HEK293 (cell line): Measurements from ENCODE around the gene CDC42EP1.
"Not testable (repeated sequence)": the region's sequence is repeated elsewhere in the genome, so short reads cannot be mapped to it uniquely, and the experiment has no call there.

Source experiments
- CTCF ChIA-PET: fragments of 350-600 bp; formaldehyde crosslinking; extraction: SDS; loops from one replicate; lab custom pipeline; 2021; ENCODE audit warnings: antibody characterized with exemption; lab: Yijun Ruan, JAX
- POLR2A ChIA-PET: fragments of 300-600 bp; formaldehyde crosslinking; extraction: SDS; loops from one replicate; lab custom pipeline; 2020; ENCODE audit warnings: antibody characterized with exemption, inconsistent platforms; lab: Yijun Ruan, JAX
- H3K27ac ChIP-seq: fragments of 200-500 bp; sonication (Bioruptor generic); 2 replicates; pipeline ENCODE4 v1.5.1; 2014; ENCODE audit warnings: low read depth, low read length, control low read depth, inconsistent platforms; ENCODE audit errors: extremely low read depth
- H3K36me3 ChIP-seq, 2 experiments: fragments of 200-500 bp in 1 of 2; sonication (Bioruptor generic) in 1 of 2; 1 replicate in 1 of 2; 2 replicates in 1 of 2; pipeline ENCODE4 v1.5.1; 2014 to 2017; ENCODE audit warnings: inconsistent platforms in 2 of 2, low read length in 2 of 2; ENCODE audit not compliant: control insufficient read depth in 2 of 2, insufficient read depth in 1 of 2
- H3K4me1 ChIP-seq: fragments of 200-500 bp; sonication (Bioruptor generic); 2 replicates; pipeline ENCODE4 v1.5.1; 2014; ENCODE audit warnings: mild to moderate bottlenecking, low read length, inconsistent platforms; ENCODE audit not compliant: control insufficient read depth, insufficient read depth
- H3K4me3 ChIP-seq: 2 replicates; pipeline ENCODE4 v1.5.1; 2011; ENCODE audit warnings: low read depth, mild to moderate bottlenecking, control low read depth, low read length, moderate library complexity
- H3K9me3 ChIP-seq: fragments of 200-500 bp; sonication (Bioruptor generic); 2 replicates; pipeline ENCODE4 v1.5.1; 2014; ENCODE audit warnings: low read depth, low read length, inconsistent platforms; ENCODE audit not compliant: control insufficient read depth, insufficient read depth
- MEIS1 ChIP-seq: sonication (generic); formaldehyde crosslinking; IDR thresholded peaks from 2 replicates; pipeline ENCODE4 v1.8.1; 2022; ENCODE audit warnings: missing genetic modification reagents, mild to moderate bottlenecking, borderline replicate concordance
- PRDM10 ChIP-seq: fragments of 450-650 bp; formaldehyde crosslinking; IDR thresholded peaks from 2 replicates; pipeline ENCODE4 v1.5.1; 2016; ENCODE audit warnings: missing biosample characterization, missing genetic modification characterization
- SP7 ChIP-seq: fragments of 450-650 bp; formaldehyde crosslinking; IDR thresholded peaks from 2 replicates; pipeline ENCODE4 v1.5.1; 2016; ENCODE audit warnings: missing biosample characterization, missing genetic modification characterization
- TSHZ1 ChIP-seq: fragments of 450-650 bp; formaldehyde crosslinking; IDR thresholded peaks from 2 replicates; pipeline ENCODE4 v1.5.1; 2016; ENCODE audit warnings: missing biosample characterization, missing genetic modification characterization, borderline replicate concordance
- ZNF121 ChIP-seq: fragments of 450-650 bp; formaldehyde crosslinking; IDR thresholded peaks from 2 replicates; pipeline ENCODE4 v1.5.1; 2016; ENCODE audit warnings: missing biosample characterization, missing genetic modification characterization
- ZNF140 ChIP-seq: fragments of 450-650 bp; formaldehyde crosslinking; IDR thresholded peaks from 2 replicates; pipeline ENCODE4 v1.5.1; 2016; ENCODE audit warnings: missing biosample characterization, missing genetic modification characterization
- ZNF449 ChIP-seq: fragments of 450-650 bp; formaldehyde crosslinking; IDR thresholded peaks from 2 replicates; pipeline ENCODE4 v1.5.1; 2017; ENCODE audit warnings: missing biosample characterization, mild to moderate bottlenecking, missing genetic modification characterization, moderate library complexity
- ZNF488 ChIP-seq: fragments of 450-650 bp; formaldehyde crosslinking; IDR thresholded peaks from 2 replicates; pipeline ENCODE4 v1.5.1; 2016; ENCODE audit warnings: missing biosample characterization, missing genetic modification characterization
- ZNF549 ChIP-seq: fragments of 450-650 bp; IDR thresholded peaks from 2 replicates; pipeline ENCODE4 v1.5.1; 2018; ENCODE audit warnings: missing biosample characterization, missing genetic modification characterization, mild to moderate bottlenecking, inconsistent platforms, moderate library complexity
- ZNF580 ChIP-seq: fragments of 450-650 bp; formaldehyde crosslinking; IDR thresholded peaks from 2 replicates; pipeline ENCODE4 v1.5.1; 2016; ENCODE audit warnings: missing biosample characterization, missing genetic modification characterization
- ZNF623 ChIP-seq: fragments of 450-650 bp; formaldehyde crosslinking; IDR thresholded peaks from 2 replicates; pipeline ENCODE4 v1.5.1; 2016; ENCODE audit warnings: missing biosample characterization, missing genetic modification characterization
- ZNF624 ChIP-seq: fragments of 450-650 bp; formaldehyde crosslinking; IDR thresholded peaks from 2 replicates; pipeline ENCODE4 v1.5.1; 2017; ENCODE audit warnings: missing biosample characterization, missing genetic modification characterization
- ZNF645 ChIP-seq: fragments of 450-650 bp; formaldehyde crosslinking; IDR thresholded peaks from 2 replicates; pipeline ENCODE4; 2016; ENCODE audit warnings: missing biosample characterization, missing genetic modification characterization

Gene CDC42EP1

GRCh38 chr22:37602546-37603277 lies 42.4 kb downstream of the CDC42EP1 start:
- H3K4me1 ChIP-seq, H3K27ac ChIP-seq, H3K36me3 ChIP-seq, H3K4me3 ChIP-seq, H3K9me3 ChIP-seq: not testable (repeated sequence)
- TF ChIP-seq ZNF580 (tag by site-specific recombination): 0 out of 2 replicates have a peak, but pooled peaks have one; percentile 13
- peak; percentile 94 for TF ChIP-seq ZNF121 (tag by site-specific recombination)
- peak; percentile 22; the same call in 1 of the 2 replicates for TF ChIP-seq SP7
- peak; percentile 86 for TF ChIP-seq PRDM10 (tag by site-specific recombination)
- ChIA-PET CTCF (interaction anchor here (0.6 to 14.5 kb wide), 6 partner anchors 10 to 531 kb away, joined by 3 to 287 read pairs (median 10); no protein-coding TSS in a partner anchor), POLR2A (interaction anchor here (1.0 kb wide), 1 partner anchor 10 kb away, joined by 4 read pairs; no protein-coding TSS in a partner anchor)

GRCh38 chr22:37604074-37604473 lies 43.8 kb downstream of the CDC42EP1 start:
- Histone ChIP-seq H3K9me3 (no peaks in the 10 kb centered on the region), H3K4me3 (no peak overlapping the region), H3K4me1 (peaks cover 4% of the 10 kb centered on the region; the same call in 1 of the 2 replicates), H3K27ac (no peak overlapping the region), H3K36me3 (no peaks in the 10 kb centered on the region)
- peak; percentile 99 for TF ChIP-seq ZNF623
- TF ChIP-seq ZNF488 (tag by site-specific recombination): no peak
- CTCF ChIA-PET: interaction anchor here (0.6 to 3.9 kb wide), 4 partner anchors 12 to 331 kb away, joined by 3 to 38 read pairs (median 4); no protein-coding TSS in a partner anchor
- POLR2A ChIA-PET: interaction anchor here (0.6 kb wide), 1 partner anchor 54 kb away, joined by 4 read pairs; no protein-coding TSS in a partner anchor

- H3K9me3 ChIP-seq: no peaks in the 10 kb centered on the region
- H3K36me3 ChIP-seq: no peaks in the 10 kb centered on the region
- H3K27ac ChIP-seq: no peak overlapping the region
- peaks cover 8% of the 10 kb centered on the region for H3K4me1 ChIP-seq
- no peak overlapping the region for H3K4me3 ChIP-seq
- CTCF ChIA-PET: interaction anchor here (0.7 to 5.6 kb wide), 6 partner anchors 13 to 77 kb away, joined by 3 to 60 read pairs (median 3); no protein-coding TSS in a partner anchor
- POLR2A ChIA-PET: interaction anchor here (0.9 kb wide), 1 partner anchor 26 kb away, joined by 3 read pairs; no protein-coding TSS in a partner anchor
- TF ChIP-seq MEIS1 (CRISPR knock-in tag) (no peak), ZNF645 (tag by site-specific recombination) (no peak), ZNF140 (tag by site-specific recombination) (no peak), ZNF624 (tag by site-specific recombination) (no peak), ZNF449 (no peak), ZNF549 (no peak), TSHZ1 (tag by site-specific recombination) (no peak)
Measured at GRCh38 chr22:37604875-37605274, 44.6 kb downstream of the CDC42EP1 start.
